WTC11 (cell line): ENCODE data around the gene NDUFV2. TPM values are rescaled to one million over a fixed set of nuclear protein-coding genes. Genes with fewer than 3 reads are reported as not detected.

ENCODE experiments used
- ATAC-seq: fragments of 200-7000 bp; cut with Tn5 transposase; 2 replicates; pipeline ENCODE4 v1.10.0; 2021; ENCODE audit warnings: mild to moderate bottlenecking, moderate library complexity
- CTCF ChIA-PET: fragments of 300-600 bp; sonication (Branson Sonifier 250); formaldehyde crosslinking; loops from one replicate; lab custom pipeline; 2021; ENCODE audit warnings: antibody characterized with exemption; lab: Charles Lee
- POLR2A ChIA-PET: fragments of 350-600 bp; sonication (Branson Sonifier 250); formaldehyde crosslinking; loops from one replicate; lab custom pipeline; 2021; ENCODE audit warnings: antibody characterized with exemption; lab: Charles Lee
- DNase-seq: peaks from one replicate; pipeline ENCODE4 v3.0.0; 2021; ENCODE audit warnings: low spot score
- H3K27ac Mint-ChIP-seq: 2 replicates; pipeline ENCODE4 v1.8.0; 2021; ENCODE audit warnings: mixed read lengths
- H3K27me3 Mint-ChIP-seq: 2 replicates; pipeline ENCODE4 v1.8.0; 2021; ENCODE audit warnings: low read depth, mild to moderate bottlenecking, moderate library complexity, mixed read lengths
- H3K36me3 Mint-ChIP-seq: 2 replicates; pipeline ENCODE4 v1.8.0; 2021; ENCODE audit warnings: mixed read lengths
- H3K4me1 Mint-ChIP-seq: 2 replicates; pipeline ENCODE4 v1.8.0; 2022; ENCODE audit warnings: mixed read lengths
- H3K4me3 Mint-ChIP-seq: 2 replicates; pipeline ENCODE4 v1.8.0; 2021; ENCODE audit warnings: mild to moderate bottlenecking, moderate library complexity, mixed read lengths
- H3K9me3 Mint-ChIP-seq: 2 replicates; pipeline ENCODE4 v1.8.0; 2021; ENCODE audit warnings: mixed read lengths
- AFF4 ChIP-seq: sonication (generic); formaldehyde crosslinking; IDR thresholded peaks from 2 replicates; pipeline ENCODE4 v1.8.1; 2023; ENCODE audit warnings: mild to moderate bottlenecking, missing genetic modification reagents, borderline replicate concordance
- E2F4 ChIP-seq: sonication (generic); formaldehyde crosslinking; IDR thresholded peaks from 2 replicates; pipeline ENCODE4 v1.8.1; 2022; ENCODE audit warnings: low read depth, mild to moderate bottlenecking, moderate library complexity, missing genetic modification reagents, borderline replicate concordance
- EMX1 ChIP-seq: fragments of 250-450 bp; sonication (Bioruptor Pico); IDR thresholded peaks from 2 replicates; pipeline ENCODE4 v1.8.0; 2021; ENCODE audit warnings: mild to moderate bottlenecking
- GRHL2 ChIP-seq: fragments of 250-450 bp; sonication (Bioruptor Pico); IDR thresholded peaks from 2 replicates; pipeline ENCODE4 v1.8.0; 2022; ENCODE audit warnings: mild to moderate bottlenecking, moderate library complexity; ENCODE audit not compliant: insufficient replicate concordance, severe bottlenecking
- JUN ChIP-seq: sonication (generic); formaldehyde crosslinking; IDR thresholded peaks from 2 replicates; pipeline ENCODE4 v1.8.0; 2023; ENCODE audit warnings: mild to moderate bottlenecking, missing genetic modification reagents
- MYBL2 ChIP-seq: sonication (generic); formaldehyde crosslinking; IDR thresholded peaks from 2 replicates; pipeline ENCODE4 v1.8.1; 2023; ENCODE audit warnings: mild to moderate bottlenecking, moderate library complexity, missing genetic modification reagents
- NFYB ChIP-seq: sonication (generic); formaldehyde crosslinking; conservative IDR thresholded peaks from 2 replicates; pipeline ENCODE4 v1.8.0; 2022; ENCODE audit warnings: low read depth, missing genetic modification reagents
- ZNF121 ChIP-seq: sonication (generic); formaldehyde crosslinking; IDR thresholded peaks from 2 replicates; pipeline ENCODE4 v1.8.0; 2023; ENCODE audit warnings: missing genetic modification reagents
- ZNF138 ChIP-seq: sonication (generic); formaldehyde crosslinking; conservative IDR thresholded peaks from 2 replicates; pipeline ENCODE4 v1.8.1; 2022; ENCODE audit warnings: mild to moderate bottlenecking, moderate library complexity, missing genetic modification reagents
- ZNF232 ChIP-seq: sonication (generic); formaldehyde crosslinking; IDR thresholded peaks from 2 replicates; pipeline ENCODE4 v1.8.0; 2022; ENCODE audit warnings: mild to moderate bottlenecking, missing genetic modification reagents
- ZNF263 ChIP-seq: sonication (generic); formaldehyde crosslinking; IDR thresholded peaks from 2 replicates; pipeline ENCODE4 v1.8.1; 2022; ENCODE audit warnings: low read depth, mild to moderate bottlenecking, moderate library complexity, missing genetic modification reagents
- ZNF423 ChIP-seq: fragments of 250-450 bp; sonication (Bioruptor Pico); IDR thresholded peaks from 2 replicates; pipeline ENCODE4 v2.1.2; 2022; ENCODE audit warnings: mild to moderate bottlenecking, moderate library complexity
- total RNA-seq: library from RNA; stranded (reverse); gene quantifications from 3 replicates; pipeline ENCODE4 v1.2.3, GENCODE V29; 2021
- TF ChIP-seq, protein P1 (sequence below): sonication (generic); formaldehyde crosslinking; IDR thresholded peaks from 2 replicates; pipeline ENCODE4 v1.8.0; 2023; ENCODE audit warnings: missing genetic modification reagents, mild to moderate bottlenecking, borderline replicate concordance
- TF ChIP-seq, protein P2 (sequence below): sonication (generic); formaldehyde crosslinking; IDR thresholded peaks from 2 replicates; pipeline ENCODE4 v1.8.1; 2023; ENCODE audit warnings: mild to moderate bottlenecking, missing genetic modification reagents
- TF ChIP-seq, protein P3 (sequence below): fragments of 250-450 bp; sonication (Bioruptor Pico); IDR thresholded peaks from 2 replicates; pipeline ENCODE4 v1.9.0; 2021; ENCODE audit warnings: mild to moderate bottlenecking

Gene NDUFV2
- total RNA-seq, 1 experiment from 2014 or later, result 192 TPM

DNA sequence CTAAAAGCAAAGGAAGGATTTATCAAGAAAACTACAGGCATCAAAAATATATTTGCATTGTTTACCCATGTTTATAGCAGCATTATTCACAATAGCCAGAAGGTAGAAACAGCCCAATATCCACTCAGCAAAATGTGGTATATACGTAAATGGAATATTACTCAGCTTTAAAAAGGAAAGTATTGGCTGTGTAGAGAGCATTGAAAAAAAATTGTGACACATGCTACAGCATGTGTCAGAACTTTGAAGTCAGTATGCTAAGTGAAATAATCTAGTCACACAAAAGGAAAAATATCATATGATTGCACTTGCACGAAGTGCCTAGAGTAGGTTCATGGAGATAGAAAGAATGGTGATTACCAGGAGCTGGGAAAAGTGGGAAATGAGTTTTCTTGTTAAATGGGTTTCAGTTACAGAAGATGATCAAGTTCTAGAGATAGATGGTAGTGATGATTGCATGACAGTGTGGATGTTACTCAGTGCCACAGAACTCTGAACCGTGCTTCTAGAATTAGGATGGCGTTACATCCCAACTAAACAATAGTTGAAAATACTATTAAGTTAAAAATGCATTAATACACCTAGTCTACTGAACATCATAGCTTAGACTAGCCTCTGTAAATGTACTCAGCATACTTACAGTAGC lies 54.2 kb downstream of the NDUFV2 start:
- ATAC-seq (no peak), DNase-seq (no peak)
- Mint-ChIP-seq H3K4me1 (no peaks in the 10 kb centered on the region), H3K27ac (no peak overlapping the region), H3K36me3 (no peaks in the 10 kb centered on the region), H3K4me3 (no peak overlapping the region), H3K27me3 (no peaks in the 10 kb centered on the region), H3K9me3 (peaks cover 4% of the 10 kb centered on the region; the same call in 1 of the 2 replicates)
- CTCF ChIA-PET, result no interaction called here
- POLR2A ChIA-PET, result no interaction called here
- TF ChIP-seq MYBL2 (CRISPR knock-in tag) (no peak), JUN (CRISPR knock-in tag) (no peak)
- TF ChIP-seq, protein P1, sequence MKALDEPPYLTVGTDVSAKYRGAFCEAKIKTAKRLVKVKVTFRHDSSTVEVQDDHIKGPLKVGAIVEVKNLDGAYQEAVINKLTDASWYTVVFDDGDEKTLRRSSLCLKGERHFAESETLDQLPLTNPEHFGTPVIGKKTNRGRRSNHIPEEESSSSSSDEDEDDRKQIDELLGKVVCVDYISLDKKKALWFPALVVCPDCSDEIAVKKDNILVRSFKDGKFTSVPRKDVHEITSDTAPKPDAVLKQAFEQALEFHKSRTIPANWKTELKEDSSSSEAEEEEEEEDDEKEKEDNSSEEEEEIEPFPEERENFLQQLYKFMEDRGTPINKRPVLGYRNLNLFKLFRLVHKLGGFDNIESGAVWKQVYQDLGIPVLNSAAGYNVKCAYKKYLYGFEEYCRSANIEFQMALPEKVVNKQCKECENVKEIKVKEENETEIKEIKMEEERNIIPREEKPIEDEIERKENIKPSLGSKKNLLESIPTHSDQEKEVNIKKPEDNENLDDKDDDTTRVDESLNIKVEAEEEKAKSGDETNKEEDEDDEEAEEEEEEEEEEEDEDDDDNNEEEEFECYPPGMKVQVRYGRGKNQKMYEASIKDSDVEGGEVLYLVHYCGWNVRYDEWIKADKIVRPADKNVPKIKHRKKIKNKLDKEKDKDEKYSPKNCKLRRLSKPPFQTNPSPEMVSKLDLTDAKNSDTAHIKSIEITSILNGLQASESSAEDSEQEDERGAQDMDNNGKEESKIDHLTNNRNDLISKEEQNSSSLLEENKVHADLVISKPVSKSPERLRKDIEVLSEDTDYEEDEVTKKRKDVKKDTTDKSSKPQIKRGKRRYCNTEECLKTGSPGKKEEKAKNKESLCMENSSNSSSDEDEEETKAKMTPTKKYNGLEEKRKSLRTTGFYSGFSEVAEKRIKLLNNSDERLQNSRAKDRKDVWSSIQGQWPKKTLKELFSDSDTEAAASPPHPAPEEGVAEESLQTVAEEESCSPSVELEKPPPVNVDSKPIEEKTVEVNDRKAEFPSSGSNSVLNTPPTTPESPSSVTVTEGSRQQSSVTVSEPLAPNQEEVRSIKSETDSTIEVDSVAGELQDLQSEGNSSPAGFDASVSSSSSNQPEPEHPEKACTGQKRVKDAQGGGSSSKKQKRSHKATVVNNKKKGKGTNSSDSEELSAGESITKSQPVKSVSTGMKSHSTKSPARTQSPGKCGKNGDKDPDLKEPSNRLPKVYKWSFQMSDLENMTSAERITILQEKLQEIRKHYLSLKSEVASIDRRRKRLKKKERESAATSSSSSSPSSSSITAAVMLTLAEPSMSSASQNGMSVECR (CRISPR knock-in tag), result no peak

DNA sequence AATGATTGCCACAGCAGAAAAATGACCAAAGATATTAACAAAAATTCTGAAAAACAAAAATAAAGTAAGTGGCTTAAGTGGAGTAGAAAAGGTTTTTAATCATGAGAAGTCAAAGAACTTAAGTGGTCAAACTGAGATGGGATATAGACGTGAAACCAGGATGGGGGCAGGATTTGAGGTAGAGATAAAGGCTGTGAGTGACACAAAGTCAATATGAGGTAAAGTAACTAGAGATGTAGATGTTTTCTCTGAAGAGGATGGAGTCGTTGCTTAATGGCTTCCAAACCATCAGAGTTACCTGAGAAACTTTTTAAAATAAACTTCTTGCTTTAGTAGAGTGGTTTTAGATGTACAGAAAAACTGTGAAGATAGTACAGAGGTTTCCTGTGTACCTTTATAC lies 55.3 kb downstream of the NDUFV2 start:
- Mint-ChIP-seq H3K4me1 (no peaks in the 10 kb centered on the region), H3K27me3 (peaks cover 2% of the 10 kb centered on the region; the same call in 1 of the 2 replicates), H3K36me3 (peaks cover 8% of the 10 kb centered on the region), H3K27ac (no peak overlapping the region), H3K9me3 (peaks cover 11% of the 10 kb centered on the region), H3K4me3 (no peak overlapping the region)
- POLR2A ChIA-PET, result no interaction called here
- ATAC-seq (no peak), DNase-seq (no peak)
- TF ChIP-seq, protein P2, sequence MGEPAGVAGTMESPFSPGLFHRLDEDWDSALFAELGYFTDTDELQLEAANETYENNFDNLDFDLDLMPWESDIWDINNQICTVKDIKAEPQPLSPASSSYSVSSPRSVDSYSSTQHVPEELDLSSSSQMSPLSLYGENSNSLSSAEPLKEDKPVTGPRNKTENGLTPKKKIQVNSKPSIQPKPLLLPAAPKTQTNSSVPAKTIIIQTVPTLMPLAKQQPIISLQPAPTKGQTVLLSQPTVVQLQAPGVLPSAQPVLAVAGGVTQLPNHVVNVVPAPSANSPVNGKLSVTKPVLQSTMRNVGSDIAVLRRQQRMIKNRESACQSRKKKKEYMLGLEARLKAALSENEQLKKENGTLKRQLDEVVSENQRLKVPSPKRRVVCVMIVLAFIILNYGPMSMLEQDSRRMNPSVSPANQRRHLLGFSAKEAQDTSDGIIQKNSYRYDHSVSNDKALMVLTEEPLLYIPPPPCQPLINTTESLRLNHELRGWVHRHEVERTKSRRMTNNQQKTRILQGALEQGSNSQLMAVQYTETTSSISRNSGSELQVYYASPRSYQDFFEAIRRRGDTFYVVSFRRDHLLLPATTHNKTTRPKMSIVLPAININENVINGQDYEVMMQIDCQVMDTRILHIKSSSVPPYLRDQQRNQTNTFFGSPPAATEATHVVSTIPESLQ (CRISPR knock-in tag), result no peak
- no peak for TF ChIP-seq MYBL2 (CRISPR knock-in tag)
- no peak for TF ChIP-seq EMX1 (CRISPR knock-in tag)
- no peak for TF ChIP-seq NFYB (CRISPR knock-in tag)
- TF ChIP-seq ZNF263 (CRISPR knock-in tag), result no peak
- TF ChIP-seq ZNF138 (CRISPR knock-in tag), result no peak
- no peak for TF ChIP-seq ZNF232 (CRISPR knock-in tag)
- no peak for TF ChIP-seq E2F4
- no peak for TF ChIP-seq ZNF423 (CRISPR knock-in tag)
- TF ChIP-seq, protein P3, sequence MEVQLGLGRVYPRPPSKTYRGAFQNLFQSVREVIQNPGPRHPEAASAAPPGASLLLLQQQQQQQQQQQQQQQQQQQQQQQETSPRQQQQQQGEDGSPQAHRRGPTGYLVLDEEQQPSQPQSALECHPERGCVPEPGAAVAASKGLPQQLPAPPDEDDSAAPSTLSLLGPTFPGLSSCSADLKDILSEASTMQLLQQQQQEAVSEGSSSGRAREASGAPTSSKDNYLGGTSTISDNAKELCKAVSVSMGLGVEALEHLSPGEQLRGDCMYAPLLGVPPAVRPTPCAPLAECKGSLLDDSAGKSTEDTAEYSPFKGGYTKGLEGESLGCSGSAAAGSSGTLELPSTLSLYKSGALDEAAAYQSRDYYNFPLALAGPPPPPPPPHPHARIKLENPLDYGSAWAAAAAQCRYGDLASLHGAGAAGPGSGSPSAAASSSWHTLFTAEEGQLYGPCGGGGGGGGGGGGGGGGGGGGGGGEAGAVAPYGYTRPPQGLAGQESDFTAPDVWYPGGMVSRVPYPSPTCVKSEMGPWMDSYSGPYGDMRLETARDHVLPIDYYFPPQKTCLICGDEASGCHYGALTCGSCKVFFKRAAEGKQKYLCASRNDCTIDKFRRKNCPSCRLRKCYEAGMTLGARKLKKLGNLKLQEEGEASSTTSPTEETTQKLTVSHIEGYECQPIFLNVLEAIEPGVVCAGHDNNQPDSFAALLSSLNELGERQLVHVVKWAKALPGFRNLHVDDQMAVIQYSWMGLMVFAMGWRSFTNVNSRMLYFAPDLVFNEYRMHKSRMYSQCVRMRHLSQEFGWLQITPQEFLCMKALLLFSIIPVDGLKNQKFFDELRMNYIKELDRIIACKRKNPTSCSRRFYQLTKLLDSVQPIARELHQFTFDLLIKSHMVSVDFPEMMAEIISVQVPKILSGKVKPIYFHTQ (CRISPR knock-in tag), result no peak
- TF ChIP-seq ZNF121 (CRISPR knock-in tag), result no peak
- no peak for TF ChIP-seq AFF4 (CRISPR knock-in tag)
- no peak for TF ChIP-seq GRHL2
- CTCF ChIA-PET, result no interaction called here
